SK-N-DZ (cell line): ENCODE measurements around the gene FAM107B.

Source experiments
- DNase-seq: peaks from one replicate; pipeline ENCODE4 v3.0.0-alpha.2; 2015; ENCODE audit warnings: low spot score

The FAM107B gene

GRCh38 chr10:14779001-14779651 lies 4.4 kb upstream of the FAM107B start:
- no peak for DNase-seq

GRCh38 chr10:14776546-14776945 lies 1.8 kb upstream of the FAM107B start:
- no peak for DNase-seq

GRCh38 chr10:14775656-14776055 lies 959 bp upstream of the FAM107B start:
- DNase-seq = no peak

GRCh38 chr10:14774214-14774580 lies 500 bp downstream of the FAM107B start:
- no peak for DNase-seq

GRCh38 chr10:14773551-14774213 lies 1.0 kb downstream of the FAM107B start:
- DNase-seq = no peak

- DNase-seq = no peak
Measured at GRCh38 chr10:14772399-14772798, 2.3 kb downstream of the FAM107B start.

- no peak for DNase-seq
Measured at GRCh38 chr10:14770927-14771326, 3.8 kb downstream of the FAM107B start.

- no peak for DNase-seq
Measured at GRCh38 chr10:14761372-14761771, 13.3 kb downstream of the FAM107B start.

- DNase-seq = no peak
Measured at GRCh38 chr10:14758994-14759664, 15.6 kb downstream of the FAM107B start.

GRCh38 chr10:14758451-14758850 lies 16.2 kb downstream of the FAM107B start:
- no peak for DNase-seq

GRCh38 chr10:14757986-14758385 lies 16.7 kb downstream of the FAM107B start:
- DNase-seq = no peak

- no peak for DNase-seq
Measured at GRCh38 chr10:14757394-14757793, 17.3 kb downstream of the FAM107B start.

GRCh38 chr10:14753441-14753840 lies 21.3 kb downstream of the FAM107B start:
- DNase-seq = no peak

- no peak for DNase-seq
Measured at GRCh38 chr10:14751921-14752320, 22.8 kb downstream of the FAM107B start.

- DNase-seq = peak; percentile 78
Measured at GRCh38 chr10:14751014-14751896, 23.4 kb downstream of the FAM107B start.

GRCh38 chr10:14749070-14749809 lies 25.5 kb downstream of the FAM107B start:
- no peak for DNase-seq

- no peak for DNase-seq
Measured at GRCh38 chr10:14748441-14748840, 26.3 kb downstream of the FAM107B start.

- no peak for DNase-seq
Measured at GRCh38 chr10:14742815-14743214, 31.9 kb downstream of the FAM107B start.

GRCh38 chr10:14742382-14742781 lies 32.3 kb downstream of the FAM107B start:
- DNase-seq = no peak

- DNase-seq = no peak
Measured at GRCh38 chr10:14740684-14741247, 33.9 kb downstream of the FAM107B start.
